Adipocyte (in vitro differentiated cells): ENCODE data around the gene C6orf62.
"Not testable (repeated sequence)": the region's sequence is repeated elsewhere in the genome, so short reads cannot be mapped to it uniquely, and the experiment has no call there.

Source experiments
- DNase-seq: peaks from one replicate; pipeline ENCODE4 v3.0.0-alpha.2; 2015; ENCODE audit warnings: low read depth
- H3K27me3 ChIP-seq: replicated peaks from 2 replicates; pipeline ENCODE4 v1.7.0; 2013; ENCODE audit warnings: mild to moderate bottlenecking, low read length, moderate library complexity; ENCODE audit not compliant: control insufficient read depth, insufficient read depth
- H3K36me3 ChIP-seq: 2 replicates; pipeline ENCODE4 v1.7.0; 2013; ENCODE audit warnings: low read length, mild to moderate bottlenecking, moderate library complexity; ENCODE audit not compliant: control insufficient read depth, insufficient read depth, severe bottlenecking
- H3K4me1 ChIP-seq: 2 replicates; pipeline ENCODE4 v1.7.0; 2013; ENCODE audit warnings: mild to moderate bottlenecking, low read length, moderate library complexity; ENCODE audit not compliant: control insufficient read depth, insufficient read depth
- H3K4me3 ChIP-seq: 2 replicates; pipeline ENCODE4 v1.7.0; 2013; ENCODE audit warnings: mild to moderate bottlenecking, low read length, moderate library complexity
- H3K9ac ChIP-seq: 2 replicates; pipeline ENCODE4 v1.7.0; 2013; ENCODE audit warnings: mild to moderate bottlenecking, low read length, moderate library complexity
- H3K9me3 ChIP-seq: 2 replicates; pipeline ENCODE4 v1.7.0; 2013; ENCODE audit warnings: mild to moderate bottlenecking, low read length, moderate library complexity; ENCODE audit not compliant: control insufficient read depth

Gene C6orf62

DNA sequence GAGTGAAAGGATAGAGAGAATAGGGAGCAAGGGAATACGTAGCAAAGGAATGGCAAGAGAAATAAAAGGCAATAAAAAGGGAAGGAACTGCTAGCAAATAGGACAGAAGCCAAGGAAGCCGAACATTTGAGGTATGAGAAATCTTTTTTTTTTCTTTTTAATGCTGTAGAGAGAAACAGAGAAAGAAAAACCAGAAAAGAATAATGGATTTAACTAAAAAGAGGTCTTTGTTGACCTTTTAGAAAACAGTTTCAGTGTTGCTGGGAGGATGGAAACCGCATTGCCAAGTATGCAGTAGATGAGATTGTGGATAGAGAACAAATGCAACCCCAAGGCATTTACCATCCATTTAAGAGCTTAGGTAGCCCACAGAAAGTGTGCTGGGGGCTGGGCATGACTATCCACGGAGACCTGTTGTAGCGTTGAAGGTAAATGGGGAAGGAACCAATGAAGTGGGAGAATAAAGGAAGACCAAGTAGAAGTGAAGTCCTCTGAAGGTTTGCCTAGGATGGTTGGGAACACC lies 23.3 kb upstream of the C6orf62 start:
- H3K9me3 ChIP-seq: no peaks in the 10 kb centered on the region
- peak overlapping the region; percentile 78 for H3K4me3 ChIP-seq
- DNase-seq: no peak
- H3K9ac ChIP-seq: peak overlapping the region; percentile 61
- H3K4me1 ChIP-seq: peaks cover 21% of the 10 kb centered on the region
- no peaks in the 10 kb centered on the region for H3K36me3 ChIP-seq
- H3K27me3 ChIP-seq: no peaks in the 10 kb centered on the region

DNA sequence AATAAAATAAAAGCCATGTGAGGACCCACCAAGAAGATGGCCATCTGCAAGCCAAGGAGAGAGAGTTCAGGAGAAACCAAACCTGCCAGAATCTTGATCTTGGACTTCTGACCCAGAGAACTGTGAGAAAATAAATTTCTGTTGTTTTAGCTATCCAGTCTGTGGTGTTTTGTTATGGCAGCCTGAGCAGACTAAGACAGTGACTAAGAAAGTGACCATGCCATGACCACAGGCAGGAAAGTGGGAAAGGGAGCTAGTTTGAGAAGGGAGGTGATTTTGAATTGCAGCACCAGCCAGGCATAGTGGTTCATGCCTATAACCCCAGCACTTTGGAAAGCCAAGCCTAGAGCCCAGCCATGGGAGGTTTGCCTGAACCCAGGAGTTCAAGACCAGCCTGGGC lies 21.9 kb upstream of the C6orf62 start:
- peaks cover 21% of the 10 kb centered on the region for H3K4me1 ChIP-seq
- H3K27me3 ChIP-seq: no peaks in the 10 kb centered on the region
- H3K9ac ChIP-seq: no peak overlapping the region
- no peaks in the 10 kb centered on the region for H3K9me3 ChIP-seq
- no peak for DNase-seq
- no peaks in the 10 kb centered on the region for H3K36me3 ChIP-seq
- no peak overlapping the region for H3K4me3 ChIP-seq

DNA sequence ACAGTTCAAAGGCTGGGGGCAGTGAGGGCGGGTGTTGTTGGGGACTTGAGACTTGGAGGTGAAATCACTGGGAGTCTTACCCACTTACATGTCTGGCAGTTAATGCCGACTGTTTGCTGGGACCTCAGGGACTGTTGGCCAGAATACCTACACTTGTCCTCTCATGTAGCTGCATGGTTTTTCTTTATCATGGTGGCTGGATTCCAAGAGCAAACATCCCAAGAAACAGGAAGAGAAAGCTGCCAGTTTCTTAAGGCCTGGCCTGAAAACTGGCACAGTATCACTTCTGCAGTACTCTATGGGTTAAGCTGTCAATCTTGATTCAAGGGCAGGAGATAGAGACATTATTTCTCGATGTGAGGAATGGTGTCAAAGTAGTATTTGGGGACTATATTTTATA lies 19.8 kb upstream of the C6orf62 start:
- no peak overlapping the region for H3K4me3 ChIP-seq

DNA sequence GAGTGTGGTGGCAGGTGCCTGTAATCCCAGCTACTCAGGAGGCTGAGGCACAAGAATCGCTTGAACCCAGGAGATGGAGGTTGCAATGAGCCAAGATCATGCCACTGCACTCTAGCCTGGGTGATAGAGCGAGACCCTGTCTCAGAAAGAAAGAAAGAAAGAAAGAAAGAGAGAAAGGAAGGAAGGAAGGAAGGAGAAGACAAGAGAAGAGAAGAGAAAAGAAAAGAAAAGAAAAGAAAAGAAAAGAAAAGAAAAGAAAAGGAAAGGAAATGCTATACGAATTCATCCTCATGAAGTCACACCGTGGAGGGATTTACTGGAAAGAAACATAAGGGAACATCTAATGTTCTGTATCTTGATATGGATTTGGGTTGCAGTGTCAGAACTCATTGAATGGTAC lies 15.8 kb upstream of the C6orf62 start:
- not testable (repeated sequence) for H3K9ac ChIP-seq, H3K27me3 ChIP-seq, H3K4me3 ChIP-seq, H3K4me1 ChIP-seq, DNase-seq, H3K36me3 ChIP-seq
- peaks cover 13% of the 10 kb centered on the region for H3K9me3 ChIP-seq

More for the DNA sequence above, 19.8 kb upstream of the C6orf62 start:
- Histone ChIP-seq H3K27me3 (no peaks in the 10 kb centered on the region), H3K4me1 (peaks cover 18% of the 10 kb centered on the region), H3K9ac (no peak overlapping the region), H3K9me3 (no peaks in the 10 kb centered on the region), H3K36me3 (no peaks in the 10 kb centered on the region)
- DNase-seq: no peak

DNA sequence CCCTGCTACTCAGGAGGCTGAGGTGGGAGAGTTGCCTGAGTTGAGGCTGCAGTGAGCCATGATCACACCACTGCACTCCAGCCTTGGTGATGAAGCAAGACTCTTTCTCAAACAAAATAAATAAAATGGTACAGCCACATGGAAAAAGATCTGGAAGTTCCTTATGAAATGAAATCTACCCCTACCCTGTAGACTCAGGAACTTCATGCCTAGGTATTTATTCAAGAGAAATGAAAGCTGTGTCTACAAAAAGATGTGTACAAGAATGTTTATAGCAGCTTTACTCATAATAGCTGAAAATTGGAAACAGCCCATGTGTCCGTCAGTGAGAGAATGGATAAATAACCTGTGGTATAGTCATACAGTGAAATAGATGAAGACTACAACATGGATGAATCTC lies 15.2 kb upstream of the C6orf62 start:
- H3K9me3 ChIP-seq: peaks cover 13% of the 10 kb centered on the region
- no peak overlapping the region for H3K4me3 ChIP-seq
- H3K9ac ChIP-seq: no peak overlapping the region
- no peak for DNase-seq
- H3K36me3 ChIP-seq: no peaks in the 10 kb centered on the region
- H3K27me3 ChIP-seq: no peaks in the 10 kb centered on the region
- no peaks in the 10 kb centered on the region for H3K4me1 ChIP-seq

DNA sequence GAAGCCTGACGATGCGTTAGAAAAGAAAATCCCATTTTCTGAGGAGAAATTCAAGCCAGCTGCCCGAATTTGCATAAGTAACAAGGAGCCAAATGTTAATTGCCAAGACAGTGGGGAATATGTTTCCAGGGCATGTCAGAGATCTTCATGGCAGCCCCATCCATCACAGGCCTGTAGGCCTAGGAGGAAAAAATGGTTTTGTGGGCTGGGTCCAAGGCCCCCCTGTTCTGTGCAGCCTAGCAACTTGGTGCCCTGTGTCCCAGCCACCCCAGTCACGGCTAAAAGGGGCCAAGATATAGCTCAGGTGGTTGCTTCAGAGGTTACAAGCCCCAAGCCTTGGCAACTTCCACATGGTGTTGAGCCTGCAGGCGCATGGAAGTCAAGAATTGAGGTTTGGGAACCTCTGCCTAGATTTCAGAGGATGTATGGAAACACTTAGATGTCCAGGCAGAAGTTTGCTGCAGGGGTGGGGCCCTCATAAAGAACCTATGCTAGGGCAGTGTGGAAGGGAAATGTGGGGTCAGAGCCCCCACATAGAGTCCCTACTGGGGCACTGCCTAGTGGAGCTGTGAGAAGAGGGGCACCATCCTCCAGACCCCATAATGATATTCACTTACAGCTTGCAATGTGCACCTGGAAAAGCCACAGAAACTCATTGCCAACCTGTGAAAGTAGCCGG lies 12.6 kb upstream of the C6orf62 start:
- peaks cover 13% of the 10 kb centered on the region for H3K9me3 ChIP-seq
- not testable (repeated sequence) for H3K9ac ChIP-seq, H3K36me3 ChIP-seq, H3K4me3 ChIP-seq, H3K4me1 ChIP-seq, H3K27me3 ChIP-seq, DNase-seq

DNA sequence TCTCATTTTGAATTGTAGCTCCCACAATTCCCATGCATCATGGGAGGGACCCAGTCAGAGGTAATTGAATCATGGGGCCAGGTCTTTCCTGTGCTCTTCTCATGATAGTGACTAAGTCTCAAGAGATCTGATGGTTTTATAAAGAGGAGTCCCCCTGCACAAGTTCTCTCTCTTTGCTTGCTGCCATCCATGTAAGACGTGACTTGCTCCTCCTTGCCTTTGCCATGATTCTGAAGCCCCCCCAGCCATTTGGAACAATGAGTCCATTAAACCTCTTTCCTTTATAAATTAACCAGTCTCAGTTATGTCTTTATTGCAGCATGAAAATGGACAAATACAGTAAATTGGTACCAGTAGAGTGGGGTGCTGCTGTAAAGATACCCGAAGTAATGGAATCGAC lies 11.7 kb upstream of the C6orf62 start:
- not testable (repeated sequence) for DNase-seq, H3K4me1 ChIP-seq, H3K27me3 ChIP-seq, H3K4me3 ChIP-seq, H3K9ac ChIP-seq, H3K36me3 ChIP-seq
- peaks cover 13% of the 10 kb centered on the region for H3K9me3 ChIP-seq

DNA sequence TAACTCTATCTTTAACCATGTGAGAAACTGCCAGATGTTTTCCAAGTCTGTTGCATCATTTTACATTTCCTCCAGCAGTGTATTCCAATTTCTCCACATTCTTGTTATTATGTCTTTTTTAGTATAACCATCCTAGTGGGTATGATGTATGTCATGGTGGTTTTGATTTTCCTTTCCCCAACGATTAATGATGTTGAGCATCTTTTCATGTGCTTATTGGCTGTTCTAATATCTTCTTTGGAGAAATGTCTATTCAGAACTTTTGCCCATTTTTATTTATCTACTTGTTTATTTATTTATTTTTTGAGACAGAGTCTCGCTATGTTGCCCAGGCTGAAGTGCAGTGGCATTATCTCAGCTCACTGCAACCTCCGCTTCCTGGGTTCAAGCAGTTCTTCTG lies 4.3 kb upstream of the C6orf62 start:
- peaks cover 5% of the 10 kb centered on the region for H3K4me1 ChIP-seq
- no peak overlapping the region for H3K4me3 ChIP-seq
- H3K27me3 ChIP-seq: no peaks in the 10 kb centered on the region
- H3K9ac ChIP-seq: no peak overlapping the region
- H3K36me3 ChIP-seq: peaks cover 6% of the 10 kb centered on the region
- no peaks in the 10 kb centered on the region for H3K9me3 ChIP-seq
- DNase-seq: no peak

DNA sequence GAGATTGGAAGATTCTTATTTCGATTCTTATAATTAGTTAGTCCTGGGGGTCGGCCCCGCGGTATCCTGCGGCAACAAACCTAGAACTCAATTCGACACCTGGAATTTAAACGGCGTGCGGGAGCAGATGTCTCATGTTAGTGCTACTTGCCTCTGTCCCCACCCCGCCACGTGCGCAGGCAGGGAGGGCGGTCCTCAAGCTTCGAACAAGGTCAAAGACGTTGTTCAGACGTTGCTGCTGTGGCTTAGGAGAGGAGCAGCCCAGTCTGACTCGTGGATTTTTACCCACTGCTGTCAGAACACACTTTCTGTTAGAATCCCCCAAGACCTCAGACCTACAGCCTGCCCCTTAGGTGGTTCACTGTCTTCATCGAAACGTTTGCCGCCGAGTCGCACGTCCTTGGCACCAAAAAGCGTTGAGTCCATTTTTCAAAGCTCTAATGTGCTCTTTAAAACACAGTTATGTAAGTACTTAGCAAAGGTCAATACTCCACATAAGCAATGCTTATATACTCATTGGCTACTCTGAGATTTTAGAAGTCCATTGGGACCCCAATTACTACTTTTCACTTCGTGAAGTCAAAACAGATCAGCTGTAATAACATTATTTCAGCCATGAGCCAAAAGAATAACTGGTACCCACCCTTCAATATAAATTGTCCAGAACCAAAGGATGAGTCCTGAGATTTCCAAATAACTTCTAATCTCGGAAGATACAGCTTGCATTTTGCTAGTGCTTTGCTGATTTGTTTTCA lies 2.7 kb upstream of the C6orf62 start:
- no peaks in the 10 kb centered on the region for H3K9me3 ChIP-seq
- H3K27me3 ChIP-seq: no peaks in the 10 kb centered on the region
- H3K4me1 ChIP-seq: peaks cover 5% of the 10 kb centered on the region
- H3K4me3 ChIP-seq: peak overlapping the region; percentile 100
- no peak for DNase-seq
- H3K36me3 ChIP-seq: peaks cover 16% of the 10 kb centered on the region
- H3K9ac ChIP-seq: peak overlapping the region; percentile 100

DNA sequence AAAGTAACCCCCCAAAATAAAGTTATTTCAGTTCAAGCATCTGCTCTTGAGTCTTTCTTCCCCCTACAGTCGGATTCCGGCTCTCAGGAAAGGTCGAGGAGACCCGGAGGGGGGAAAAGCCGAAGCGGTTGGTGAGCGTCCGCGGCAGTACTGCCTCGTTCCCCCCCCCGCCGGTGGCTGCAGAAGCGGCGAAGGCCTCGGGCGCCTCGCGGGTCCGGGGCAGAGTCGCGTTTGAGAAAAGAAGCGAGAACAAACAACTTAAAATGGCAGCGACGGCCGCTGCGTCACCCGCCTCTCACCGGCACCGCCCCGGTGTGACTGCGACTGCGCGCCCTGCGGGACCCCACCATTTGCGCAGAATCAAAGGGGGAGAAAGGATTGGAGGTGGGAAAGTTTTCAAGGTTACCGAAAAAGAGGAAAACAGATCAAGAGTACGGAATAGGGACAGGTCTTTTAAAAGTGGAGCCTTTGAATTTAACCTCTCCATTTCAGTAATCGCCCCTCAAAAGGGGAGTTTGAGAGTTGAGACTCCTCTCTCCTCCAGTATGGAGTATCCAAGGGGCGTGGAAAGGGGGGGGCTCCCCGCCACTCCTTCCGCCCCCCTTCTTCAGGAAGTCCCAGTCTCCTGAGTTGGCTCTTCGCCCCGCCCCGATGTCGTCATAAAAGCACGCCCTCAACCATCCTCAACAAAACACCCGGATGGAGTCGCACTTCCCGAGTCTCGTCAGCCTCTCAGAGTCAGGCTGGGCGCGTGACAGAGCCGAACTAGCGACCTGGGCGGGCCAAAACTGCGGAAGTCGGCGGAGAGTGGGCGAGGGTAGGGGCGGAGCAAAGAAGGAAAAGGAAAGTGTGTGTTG lies 1.9 kb upstream of the C6orf62 start:
- peak overlapping the region; percentile 100 for H3K4me3 ChIP-seq
- H3K4me1 ChIP-seq: peaks cover 13% of the 10 kb centered on the region
- peak overlapping the region; percentile 100 for H3K9ac ChIP-seq
- peaks cover 23% of the 10 kb centered on the region for H3K36me3 ChIP-seq
- DNase-seq: peak; percentile 100
- no peaks in the 10 kb centered on the region for H3K27me3 ChIP-seq
- no peaks in the 10 kb centered on the region for H3K9me3 ChIP-seq

DNA sequence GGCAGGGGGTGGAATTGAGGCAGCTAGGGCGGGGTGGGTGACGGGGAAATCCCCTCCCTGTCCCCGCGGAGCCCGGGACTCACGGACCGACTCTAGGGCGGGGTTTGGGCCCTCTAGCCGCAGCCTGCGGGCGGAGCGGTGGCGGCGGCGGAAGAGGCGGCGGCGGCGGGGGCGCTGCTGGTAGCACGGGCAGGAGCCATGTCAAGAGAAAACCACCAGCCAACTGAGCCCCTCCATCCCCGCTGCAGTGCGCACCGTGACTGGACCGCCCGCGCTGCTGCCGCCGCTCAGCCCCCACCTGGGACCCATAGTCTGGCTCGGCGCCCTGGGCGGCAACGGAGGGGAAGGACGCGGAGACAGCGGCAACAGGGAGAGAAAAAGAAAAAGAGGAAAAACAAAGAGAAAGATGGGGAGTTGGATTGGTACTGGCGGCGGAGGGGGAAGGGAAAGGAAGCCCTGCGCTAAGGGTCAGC lies 1.2 kb upstream of the C6orf62 start:
- Histone ChIP-seq H3K4me3 (peak overlapping the region; percentile 100), H3K9me3 (no peaks in the 10 kb centered on the region), H3K27me3 (no peaks in the 10 kb centered on the region), H3K36me3 (peaks cover 30% of the 10 kb centered on the region), H3K4me1 (peaks cover 20% of the 10 kb centered on the region), H3K9ac (peak overlapping the region; percentile 100)
- DNase-seq: peak; percentile 77
